BLaER1 treated with 17β-estradiol and CSF1 and Interleukin-3, amounts not matched to agents 10 nM and 100 nM (cell line): ENCODE results near the gene TUT7.
"Not testable (repeated sequence)": the region's sequence is repeated elsewhere in the genome, so short reads cannot be mapped to it uniquely, and the experiment has no call there.

ENCODE experiments used
- H3K27ac ChIP-seq, 11 experiments: shearing (Covaris generic); formaldehyde crosslinking; 2 replicates each; pipeline ENCODE4 v1.8.1; 2022
- H3K27me3 ChIP-seq, 11 experiments: shearing (Covaris generic); formaldehyde crosslinking; 2 replicates each; pipeline ENCODE4 v1.8.1; 2022
- H3K36me3 ChIP-seq, 11 experiments: shearing (Covaris generic); formaldehyde crosslinking; 2 replicates each; pipeline ENCODE4 v1.8.1; 2022
- H3K4me1 ChIP-seq, 10 experiments: shearing (Covaris generic); formaldehyde crosslinking; 2 replicates each; pipeline ENCODE4 v1.8.1; 2022
- H3K4me2 ChIP-seq, 11 experiments: shearing (Covaris generic); formaldehyde crosslinking; 2 replicates each; pipeline ENCODE4 v1.8.1; 2022
- H3K4me3 ChIP-seq, 10 experiments: shearing (Covaris generic); formaldehyde crosslinking; 2 replicates each; pipeline ENCODE4 v1.8.1; 2022
- H3K9ac ChIP-seq, 11 experiments: shearing (Covaris generic); formaldehyde crosslinking; 2 replicates each; pipeline ENCODE4 v1.8.1; 2022
- H3K9me3 ChIP-seq, 11 experiments: shearing (Covaris generic); formaldehyde crosslinking; replicated peaks in 1 of 11; 2 replicates each; pipeline ENCODE4 v1.8.1; 2022
- H4K20me1 ChIP-seq, 11 experiments: shearing (Covaris generic); formaldehyde crosslinking; 2 replicates each; pipeline ENCODE4 v1.8.1; 2022
- Cebpa-rat ChIP-seq, 11 experiments: shearing (Covaris generic); IDR thresholded peaks; 2 replicates each; pipeline ENCODE4 v1.8.1; 2022

TUT7 gene

GRCh38 chr9:86329649-86330048 is 24.6 kb downstream of the TUT7 start:
- peaks cover 0 to 17% (median 0%) of the 10 kb centered on the region in 10 experiments; a peak in 4 of 20 replicates for H3K4me1 ChIP-seq
- peaks cover 0 to 8% (median 0%) of the 10 kb centered on the region in 11 experiments; a peak in 1 of 22 replicates for H3K9me3 ChIP-seq
- peaks cover 0 to 100% (median 0%) of the 10 kb centered on the region in 11 experiments; a peak in 6 of 22 replicates for H4K20me1 ChIP-seq
- H3K27ac ChIP-seq = no peak overlapping the region
- H3K36me3 ChIP-seq = peaks cover 79 to 100% (median 98%) of the 10 kb centered on the region in 11 experiments
- no peak overlapping the region for H3K9ac ChIP-seq
- H3K4me2 ChIP-seq = no peak overlapping the region
- H3K4me3 ChIP-seq = no peak overlapping the region
- TF ChIP-seq Cebpa-rat (IDR thresholded peaks at IDR 0.05) = no peak
- no peaks in the 10 kb centered on the region for H3K27me3 ChIP-seq

- H3K9ac ChIP-seq = no peak overlapping the region
- H3K4me2 ChIP-seq = no peak overlapping the region
- no peak overlapping the region for H3K27ac ChIP-seq
- no peak overlapping the region for H3K4me3 ChIP-seq
- H3K4me1 ChIP-seq = peaks cover 0 to 32% (median 9%) of the 10 kb centered on the region in 10 experiments; a peak in 13 of 20 replicates
- no peaks in the 10 kb centered on the region for H3K27me3 ChIP-seq
- TF ChIP-seq Cebpa-rat (IDR thresholded peaks at IDR 0.05) = no peak
- H3K36me3 ChIP-seq = peaks cover 80 to 100% (median 98%) of the 10 kb centered on the region in 11 experiments
- peaks cover 0 to 100% (median 0%) of the 10 kb centered on the region in 11 experiments; a peak in 9 of 22 replicates for H4K20me1 ChIP-seq
- H3K9me3 ChIP-seq = no peaks in the 10 kb centered on the region
Observed at GRCh38 chr9:86328156-86328555, 26.1 kb downstream of the TUT7 start.

GRCh38 chr9:86326536-86326935 is 27.7 kb downstream of the TUT7 start:
- Histone ChIP-seq H3K9me3 (no peaks in the 10 kb centered on the region), H4K20me1 (peaks cover 0 to 100% (median 0%) of the 10 kb centered on the region in 11 experiments; a peak in 9 of 22 replicates), H3K4me2 (no peak overlapping the region), H3K27me3 (no peaks in the 10 kb centered on the region), H3K9ac (0 out of 22 replicates have a peak overlapping the region, but pooled peaks of 1 of the 11 experiments have one; percentile 7), H3K4me1 (peaks cover 0 to 36% (median 13%) of the 10 kb centered on the region in 10 experiments; a peak in 13 of 20 replicates), H3K36me3 (peaks cover 82 to 100% (median 98%) of the 10 kb centered on the region in 11 experiments), H3K4me3 (no peak overlapping the region), H3K27ac (no peak overlapping the region)
- TF ChIP-seq Cebpa-rat (IDR thresholded peaks at IDR 0.05) = no peak

GRCh38 chr9:86324901-86325300 is 29.3 kb downstream of the TUT7 start:
- no peaks in the 10 kb centered on the region for H3K27me3 ChIP-seq
- H3K9me3 ChIP-seq = no peaks in the 10 kb centered on the region
- TF ChIP-seq Cebpa-rat (IDR thresholded peaks at IDR 0.05) = no peak
- H3K36me3 ChIP-seq = peaks cover 89 to 100% (median 99%) of the 10 kb centered on the region in 11 experiments
- no peak overlapping the region for H3K4me3 ChIP-seq
- no peak overlapping the region for H3K27ac ChIP-seq
- H4K20me1 ChIP-seq = peaks cover 0 to 100% (median 0%) of the 10 kb centered on the region in 11 experiments; a peak in 9 of 22 replicates
- no peak overlapping the region for H3K9ac ChIP-seq
- H3K4me2 ChIP-seq = no peak overlapping the region
- peaks cover 0 to 36% (median 13%) of the 10 kb centered on the region in 10 experiments; a peak in 13 of 20 replicates for H3K4me1 ChIP-seq

GRCh38 chr9:86324308-86324707 is 29.9 kb downstream of the TUT7 start:
- Histone ChIP-seq H3K4me2 (peak overlapping the region in 3 of 11 experiments; percentile 11 to 31 (median 20); a peak in 2 of 22 replicates), H3K4me3 (no peak overlapping the region), H3K36me3 (peaks cover 94 to 100% (median 99%) of the 10 kb centered on the region in 11 experiments)

GRCh38 chr9:86322973-86323644 is 31.1 kb downstream of the TUT7 start:
- peak overlapping the region in 5 of 11 experiments; percentile 11 to 31 (median 20); a peak in 8 of 22 replicates for H3K4me2 ChIP-seq
- peaks cover 100% of the 10 kb centered on the region in 11 experiments for H3K36me3 ChIP-seq
- H3K9ac ChIP-seq = no peak overlapping the region

More at GRCh38 chr9:86324308-86324707, 29.9 kb downstream of the TUT7 start:
- Histone ChIP-seq H3K27me3 (no peaks in the 10 kb centered on the region), H3K27ac (no peak overlapping the region), H4K20me1 (peaks cover 0 to 100% (median 0%) of the 10 kb centered on the region in 11 experiments; a peak in 9 of 22 replicates), H3K9ac (0 out of 22 replicates have a peak overlapping the region, but pooled peaks of 1 of the 11 experiments have one; percentile 25), H3K9me3 (no peaks in the 10 kb centered on the region), H3K4me1 (peaks cover 0 to 36% (median 13%) of the 10 kb centered on the region in 10 experiments; a peak in 13 of 20 replicates)
- no peak for TF ChIP-seq Cebpa-rat (IDR thresholded peaks at IDR 0.05)

GRCh38 chr9:86321373-86321772 is 32.8 kb downstream of the TUT7 start:
- no peak for TF ChIP-seq Cebpa-rat (IDR thresholded peaks at IDR 0.05)
- H3K27me3 ChIP-seq = no peaks in the 10 kb centered on the region
- no peak overlapping the region for H3K9ac ChIP-seq
- H3K4me3 ChIP-seq = no peak overlapping the region
- peaks cover 0 to 32% (median 13%) of the 10 kb centered on the region in 10 experiments; a peak in 13 of 20 replicates for H3K4me1 ChIP-seq
- H3K27ac ChIP-seq = no peak overlapping the region
- peaks cover 0 to 100% (median 0%) of the 10 kb centered on the region in 11 experiments; a peak in 9 of 22 replicates for H4K20me1 ChIP-seq
- H3K4me2 ChIP-seq = no peak overlapping the region
- H3K9me3 ChIP-seq = no peaks in the 10 kb centered on the region
- peaks cover 100% of the 10 kb centered on the region in 11 experiments for H3K36me3 ChIP-seq

More at GRCh38 chr9:86322973-86323644, 31.1 kb downstream of the TUT7 start:
- H3K9me3 ChIP-seq = no peaks in the 10 kb centered on the region
- H3K4me3 ChIP-seq = no peak overlapping the region
- peaks cover 0 to 36% (median 13%) of the 10 kb centered on the region in 10 experiments; a peak in 13 of 20 replicates for H3K4me1 ChIP-seq
- H3K27me3 ChIP-seq = no peaks in the 10 kb centered on the region
- no peak for TF ChIP-seq Cebpa-rat (IDR thresholded peaks at IDR 0.05)
- H4K20me1 ChIP-seq = peaks cover 0 to 100% (median 0%) of the 10 kb centered on the region in 11 experiments; a peak in 9 of 22 replicates
- peak overlapping the region in 5 of 11 experiments; percentile 8 to 32 (median 12); a peak in 6 of 22 replicates for H3K27ac ChIP-seq

GRCh38 chr9:86318187-86318586 is 36.0 kb downstream of the TUT7 start:
- Histone ChIP-seq H3K4me3 (no peak overlapping the region), H3K27ac (no peak overlapping the region), H3K4me2 (no peak overlapping the region), H3K27me3 (no peaks in the 10 kb centered on the region), H3K4me1 (peaks cover 0 to 28% (median 4%) of the 10 kb centered on the region in 10 experiments; a peak in 12 of 20 replicates), H3K36me3 (peaks cover 100% of the 10 kb centered on the region in 11 experiments), H3K9ac (no peak overlapping the region), H4K20me1 (peaks cover 0 to 100% (median 0%) of the 10 kb centered on the region in 11 experiments; a peak in 8 of 22 replicates), H3K9me3 (peaks cover 0 to 14% (median 9%) of the 10 kb centered on the region in 11 experiments; a peak in 16 of 22 replicates)
- TF ChIP-seq Cebpa-rat (IDR thresholded peaks at IDR 0.05) = no peak

GRCh38 chr9:86315078-86315477 is 39.1 kb downstream of the TUT7 start:
- peaks cover 87 to 97% (median 89%) of the 10 kb centered on the region in 11 experiments for H3K36me3 ChIP-seq
- H3K9ac ChIP-seq = no peak overlapping the region; a peak in 1 of 22 replicates
- H3K9me3 ChIP-seq = peaks cover 0 to 26% (median 16%) of the 10 kb centered on the region in 11 experiments; a peak in 16 of 22 replicates
- H4K20me1 ChIP-seq = peaks cover 0 to 90% (median 0%) of the 10 kb centered on the region in 11 experiments; a peak in 6 of 22 replicates
- H3K4me3 ChIP-seq = no peak overlapping the region
- H3K27me3 ChIP-seq = no peaks in the 10 kb centered on the region
- no peak for TF ChIP-seq Cebpa-rat (IDR thresholded peaks at IDR 0.05)
- peaks cover 0 to 24% (median 0%) of the 10 kb centered on the region in 10 experiments; a peak in 4 of 20 replicates for H3K4me1 ChIP-seq
- peak overlapping the region in 2 of 11 experiments; percentile 27 to 46; a peak in 2 of 22 replicates for H3K4me2 ChIP-seq
- no peak overlapping the region for H3K27ac ChIP-seq

GRCh38 chr9:86312959-86313358 is 41.3 kb downstream of the TUT7 start:
- H3K27me3 ChIP-seq, H3K4me3 ChIP-seq, H3K27ac ChIP-seq, H3K4me2 ChIP-seq, H3K9ac ChIP-seq: not testable (repeated sequence)
- H3K4me1 ChIP-seq = peaks cover 0 to 24% (median 0%) of the 10 kb centered on the region in 10 experiments; a peak in 4 of 20 replicates
- peaks cover 0 to 90% (median 0%) of the 10 kb centered on the region in 11 experiments; a peak in 6 of 22 replicates for H4K20me1 ChIP-seq
- H3K9me3 ChIP-seq = peaks cover 0 to 26% (median 16%) of the 10 kb centered on the region in 11 experiments; a peak in 16 of 22 replicates
- H3K36me3 ChIP-seq = peaks cover 87 to 96% (median 89%) of the 10 kb centered on the region in 11 experiments
